RWPE1 (cell line): ENCODE results near the gene SIK3.

Source experiments
- CTCF ChIA-PET: fragments of 350-600 bp; sonication (Branson Sonifier 250); formaldehyde crosslinking; extraction: SDS; loops from one replicate; lab custom pipeline; 2021; lab: Yijun Ruan, JAX
- POLR2A ChIA-PET: fragments of 400-600 bp; formaldehyde crosslinking; extraction: SDS; loops from one replicate; lab custom pipeline; 2020; ENCODE audit warnings: antibody characterized with exemption; ENCODE audit not compliant: low non-redundant PET; lab: Yijun Ruan, JAX
- DNase-seq: peaks from one replicate; pipeline ENCODE4 v3.0.0; 2012; ENCODE audit warnings: low spot score
- H3K27ac ChIP-seq: fragments of 450-650 bp; 2 replicates; pipeline ENCODE4 v1.5.1; 2017
- TF ChIP-seq, protein P1 (sequence below): fragments of 450-650 bp; conservative IDR thresholded peaks from 2 replicates; pipeline ENCODE4 v1.5.1; 2017; ENCODE audit warnings: low read depth, mild to moderate bottlenecking

The SIK3 gene

DNA sequence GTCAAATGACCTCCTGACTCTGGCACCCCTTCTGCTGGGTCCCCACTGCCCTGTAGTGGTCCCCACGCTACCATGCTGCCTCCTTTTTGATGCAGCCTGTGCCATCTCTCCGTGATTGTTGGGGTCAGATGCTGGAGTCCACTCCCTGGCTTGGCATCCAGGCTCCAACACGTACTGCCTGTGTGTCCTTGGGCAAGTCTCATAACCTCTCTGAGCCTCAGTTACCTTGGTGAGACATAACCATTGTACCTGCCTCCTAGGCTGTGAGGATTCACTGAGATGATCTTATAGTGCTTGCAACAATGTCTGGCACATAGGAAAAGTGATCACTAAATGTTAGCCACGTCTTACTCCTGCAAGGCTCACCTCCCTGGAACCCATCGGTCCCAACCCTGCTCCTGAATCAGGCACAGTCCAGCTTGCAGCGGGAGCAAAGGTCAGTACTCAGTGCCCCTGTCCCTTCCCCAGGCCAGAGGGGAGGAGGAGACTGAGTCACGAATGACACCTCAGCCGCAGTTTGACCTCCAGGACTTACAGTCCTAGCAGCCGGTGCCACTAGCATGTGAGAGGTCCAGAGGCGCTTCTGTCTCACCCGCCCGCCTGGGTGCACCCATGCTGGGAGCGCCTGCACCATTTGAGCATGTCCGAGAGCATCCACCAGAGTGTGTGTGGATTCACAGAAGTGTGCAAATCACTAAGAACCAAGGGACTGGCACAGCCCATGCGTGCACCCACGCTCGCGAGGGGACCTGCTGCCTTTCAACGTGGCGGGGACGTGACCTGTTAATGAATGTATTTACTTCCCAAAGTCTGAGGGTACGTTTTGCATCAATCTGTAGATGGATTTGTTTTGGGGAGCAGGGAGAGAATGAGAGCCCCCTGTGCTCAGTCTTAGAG lies 272.1 kb downstream of the SIK3 start:
- H3K27ac ChIP-seq: no peak overlapping the region
- CTCF ChIA-PET: interaction anchor here (1.0 kb wide), 1 partner anchor 10 kb away, joined by 3 read pairs; no protein-coding TSS in a partner anchor
- TF ChIP-seq, protein P1, sequence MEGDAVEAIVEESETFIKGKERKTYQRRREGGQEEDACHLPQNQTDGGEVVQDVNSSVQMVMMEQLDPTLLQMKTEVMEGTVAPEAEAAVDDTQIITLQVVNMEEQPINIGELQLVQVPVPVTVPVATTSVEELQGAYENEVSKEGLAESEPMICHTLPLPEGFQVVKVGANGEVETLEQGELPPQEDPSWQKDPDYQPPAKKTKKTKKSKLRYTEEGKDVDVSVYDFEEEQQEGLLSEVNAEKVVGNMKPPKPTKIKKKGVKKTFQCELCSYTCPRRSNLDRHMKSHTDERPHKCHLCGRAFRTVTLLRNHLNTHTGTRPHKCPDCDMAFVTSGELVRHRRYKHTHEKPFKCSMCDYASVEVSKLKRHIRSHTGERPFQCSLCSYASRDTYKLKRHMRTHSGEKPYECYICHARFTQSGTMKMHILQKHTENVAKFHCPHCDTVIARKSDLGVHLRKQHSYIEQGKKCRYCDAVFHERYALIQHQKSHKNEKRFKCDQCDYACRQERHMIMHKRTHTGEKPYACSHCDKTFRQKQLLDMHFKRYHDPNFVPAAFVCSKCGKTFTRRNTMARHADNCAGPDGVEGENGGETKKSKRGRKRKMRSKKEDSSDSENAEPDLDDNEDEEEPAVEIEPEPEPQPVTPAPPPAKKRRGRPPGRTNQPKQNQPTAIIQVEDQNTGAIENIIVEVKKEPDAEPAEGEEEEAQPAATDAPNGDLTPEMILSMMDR: no peak
- no peak for DNase-seq
- POLR2A ChIA-PET: no interaction called here

DNA sequence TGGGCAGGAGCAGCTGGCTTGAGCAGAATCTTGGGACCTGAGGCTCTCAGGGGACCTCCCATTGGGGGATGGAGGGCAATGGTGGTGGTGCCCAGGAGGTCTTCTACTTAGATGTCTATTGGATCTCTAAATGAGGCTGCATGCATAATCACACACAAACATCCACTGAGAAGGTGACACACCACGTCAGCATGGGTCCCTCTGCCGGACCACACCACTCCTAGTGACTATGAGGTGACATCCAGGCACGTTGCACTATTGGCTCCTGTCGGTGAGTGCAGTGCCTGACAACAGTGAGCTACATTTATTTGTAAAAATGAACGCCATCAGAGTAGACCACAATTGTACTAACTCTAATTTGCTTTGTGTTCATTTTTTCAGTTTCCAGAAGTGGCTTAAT lies 272.8 kb downstream of the SIK3 start:
- TF ChIP-seq, protein P1: no peak
- POLR2A ChIA-PET: no interaction called here
- CTCF ChIA-PET: no interaction called here
- no peak overlapping the region for H3K27ac ChIP-seq
- DNase-seq: no peak

DNA sequence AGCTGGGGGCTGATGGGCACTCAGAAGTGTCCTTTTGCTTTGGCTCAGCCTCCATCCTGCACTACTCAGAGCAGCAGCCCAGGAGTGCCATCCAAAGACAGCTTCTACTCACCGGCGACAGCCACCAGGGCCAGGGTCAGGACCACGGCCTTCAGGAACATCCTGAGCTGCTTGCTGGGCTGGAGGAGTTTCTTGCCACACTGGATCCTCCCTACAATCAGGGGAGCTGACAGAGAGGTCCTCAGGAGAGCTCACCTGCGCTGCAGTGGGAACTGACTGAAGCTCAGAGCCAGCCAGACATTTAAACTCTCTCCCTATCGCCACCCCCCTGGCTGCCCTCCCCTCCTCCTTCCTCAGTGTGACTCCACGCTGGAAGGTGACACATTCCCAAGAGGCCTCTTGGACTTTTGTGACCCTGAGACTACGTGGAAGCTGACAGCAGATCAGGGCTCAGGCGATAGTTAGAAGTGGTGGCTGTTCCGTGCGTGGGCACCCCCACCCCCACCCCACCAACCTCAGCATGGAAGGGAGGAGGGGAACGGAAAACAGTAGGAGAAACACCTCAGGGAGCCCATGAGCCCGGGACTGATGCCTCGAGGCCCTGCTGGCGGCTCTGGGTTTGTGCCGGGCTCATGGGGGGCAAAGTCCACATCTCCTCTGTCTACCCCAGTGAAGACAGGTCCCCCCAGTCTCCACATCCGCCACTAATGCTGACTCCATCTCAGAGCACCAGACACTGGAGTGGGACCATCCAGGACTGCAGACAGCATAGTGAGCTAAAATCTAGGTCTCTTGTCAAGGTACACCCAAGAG lies 275.0 kb downstream of the SIK3 start, which contains the start of gene APOA4:
Gene APOA4, minus strand, starts transcription at position 274 of the 813 bp plus-strand sequence. Its CDS starts 113 bp downstream, at position 161.
- POLR2A ChIA-PET: no interaction called here

DNA sequence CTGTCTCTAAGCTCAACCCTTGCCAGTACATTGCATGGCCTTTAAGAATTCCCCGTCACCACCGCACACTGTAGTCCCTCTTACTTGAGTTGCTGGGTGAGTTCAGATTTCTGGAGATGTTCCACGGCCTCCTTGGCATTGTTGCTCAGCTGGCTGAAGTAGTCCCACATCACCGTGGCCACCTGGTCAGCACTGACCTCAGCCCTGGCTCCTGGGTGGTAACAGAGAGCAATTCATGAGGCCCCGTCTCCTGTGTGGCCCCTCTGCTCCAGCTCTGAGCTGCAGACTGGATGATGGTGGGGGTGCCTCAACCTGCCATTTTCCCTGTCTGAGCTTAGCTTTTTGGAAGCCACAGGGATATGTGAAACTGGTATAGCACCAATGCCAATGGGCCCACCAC lies 275.7 kb downstream of the SIK3 start:
- H3K27ac ChIP-seq: no peak overlapping the region
- TF ChIP-seq, protein P1: no peak
- ChIA-PET CTCF (no interaction called here), POLR2A (no interaction called here)
- no peak for DNase-seq

More for the DNA sequence above, 275.0 kb downstream of the SIK3 start, which contains the start of gene APOA4:
- TF ChIP-seq, protein P1: no peak
- H3K27ac ChIP-seq: no peak within 1 kb of the TSS
- DNase-seq: no peak
- CTCF ChIA-PET: interaction anchor here (0.5 kb wide), 1 partner anchor 50 kb away, joined by 5 read pairs; no protein-coding TSS in a partner anchor

DNA sequence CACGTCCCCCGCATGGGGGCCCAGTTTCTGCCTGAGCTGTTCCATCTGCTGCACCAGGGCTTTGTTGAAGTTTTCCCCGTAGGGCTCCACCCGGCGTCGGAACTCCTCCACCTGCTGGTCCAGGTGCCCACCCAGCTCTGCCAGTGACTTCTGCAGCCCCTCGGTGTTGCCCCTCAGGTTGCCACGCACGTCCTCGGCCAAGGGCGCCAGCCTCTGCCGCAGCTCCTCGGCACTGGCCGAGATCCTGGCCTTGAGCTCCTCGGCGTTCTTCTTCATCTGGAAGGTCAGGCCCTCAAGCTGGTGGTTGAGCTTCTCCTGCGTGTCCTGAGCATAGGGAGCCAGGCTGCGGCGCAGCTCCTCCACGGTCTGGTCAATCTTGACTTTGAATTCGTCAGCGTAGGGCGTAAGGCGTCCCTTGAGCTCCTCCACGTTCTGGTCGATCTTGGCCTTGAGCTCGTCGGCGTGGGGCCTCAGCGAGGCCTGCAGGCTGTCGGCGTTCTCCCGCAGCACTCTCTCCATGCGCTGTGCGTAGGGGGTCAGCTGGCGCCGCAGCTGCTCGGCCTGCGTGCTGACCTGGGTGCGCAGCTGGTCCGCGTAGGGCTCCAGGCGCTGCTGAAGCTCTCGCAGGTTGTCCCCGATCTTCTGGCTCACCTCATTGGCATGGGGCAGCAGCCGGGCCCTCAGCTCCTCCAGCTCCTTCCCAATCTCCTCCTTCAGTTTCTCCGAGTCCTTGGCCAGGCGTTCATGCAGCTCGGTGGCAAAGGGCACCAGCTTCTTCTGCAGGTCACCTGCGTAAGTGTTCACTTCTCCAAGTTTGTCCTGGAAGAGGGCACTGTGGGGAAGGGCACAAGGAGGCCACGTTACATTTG lies 276.9 kb downstream of the SIK3 start:
- no peak for DNase-seq
- CTCF ChIA-PET: interaction anchor here (0.6 to 1.4 kb wide), 2 partner anchors 14 to 186 kb away, joined by 4 to 6 read pairs; no protein-coding TSS in a partner anchor
- H3K27ac ChIP-seq: no peak overlapping the region
- TF ChIP-seq, protein P1: no peak
- POLR2A ChIA-PET: no interaction called here
